T-helper 1 cell treated with Interleukin-12 subunit alpha and Interleukin-12 subunit beta and Interleukin-4 antibody, amounts not matched to agents 30 μg/mL and 1 μg/mL, for 36 hours (primary cell): ENCODE results near the gene WWC2.

ENCODE experiments used
- H3K27ac Mint-ChIP-seq: one replicate; pipeline ENCODE4 v1.8.0; 2021; ENCODE audit warnings: mild to moderate bottlenecking, mixed read lengths
- H3K27me3 Mint-ChIP-seq: one replicate; pipeline ENCODE4 v1.8.0; 2021; ENCODE audit warnings: low read depth, mixed read lengths
- H3K36me3 Mint-ChIP-seq: one replicate; pipeline ENCODE4 v1.8.0; 2021; ENCODE audit warnings: low read depth, mixed read lengths
- H3K4me1 Mint-ChIP-seq: one replicate; pipeline ENCODE4 v1.8.0; 2021; ENCODE audit warnings: low read depth, mixed read lengths
- H3K4me3 Mint-ChIP-seq: one replicate; pipeline ENCODE4 v1.8.0; 2021; ENCODE audit warnings: mild to moderate bottlenecking, moderate library complexity, mixed read lengths
- H3K9me3 Mint-ChIP-seq: one replicate; pipeline ENCODE4 v1.8.0; 2021; ENCODE audit warnings: mixed read lengths

The WWC2 gene

DNA sequence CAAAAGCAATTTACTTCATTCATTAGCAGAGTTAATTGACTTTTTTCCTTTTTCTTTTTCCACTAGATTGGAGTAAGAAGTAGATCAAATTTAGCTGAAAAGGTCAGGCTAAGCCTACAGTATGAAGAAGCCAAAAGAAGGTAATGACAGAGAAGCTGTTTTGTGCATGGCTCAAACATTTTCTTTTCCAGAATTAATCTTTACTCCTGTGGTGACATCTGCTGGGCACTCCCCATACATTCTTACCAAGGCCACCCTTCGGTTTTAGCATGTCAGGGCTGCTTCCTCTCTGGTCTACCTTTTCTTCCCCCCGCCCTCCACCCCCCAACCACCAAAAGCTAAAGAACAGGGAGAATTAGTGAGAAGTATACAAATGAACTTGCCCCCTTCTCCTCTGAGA lies 150.8 kb downstream of the WWC2 start:
- no peaks in the 10 kb centered on the region for H3K9me3 Mint-ChIP-seq
- no peaks in the 10 kb centered on the region for H3K36me3 Mint-ChIP-seq
- H3K4me3 Mint-ChIP-seq: no peak overlapping the region
- peaks cover 9% of the 10 kb centered on the region for H3K27me3 Mint-ChIP-seq
- H3K4me1 Mint-ChIP-seq: no peaks in the 10 kb centered on the region
- H3K27ac Mint-ChIP-seq: no peak overlapping the region

DNA sequence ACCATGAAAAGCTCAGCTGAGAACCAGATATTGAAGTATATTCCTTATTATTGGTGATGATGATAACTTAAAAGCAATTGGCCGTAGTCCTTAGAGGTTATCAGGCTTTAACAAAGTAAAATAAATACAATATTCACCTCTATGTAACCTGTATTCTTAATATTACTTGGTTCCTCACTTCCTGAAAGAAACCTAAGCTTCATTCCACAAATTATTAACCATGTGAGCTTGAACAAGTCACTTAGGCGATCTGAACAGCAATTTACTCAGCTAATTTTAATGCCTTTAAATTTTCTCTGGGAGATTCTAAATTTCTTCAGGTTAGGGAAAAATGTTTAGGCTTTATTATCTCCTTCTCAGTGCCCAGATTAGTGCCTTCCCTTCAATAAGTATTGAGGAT lies 151.8 kb downstream of the WWC2 start:
- Mint-ChIP-seq H3K27ac (no peak overlapping the region), H3K36me3 (no peaks in the 10 kb centered on the region), H3K4me3 (no peak overlapping the region), H3K27me3 (peaks cover 9% of the 10 kb centered on the region), H3K9me3 (no peaks in the 10 kb centered on the region), H3K4me1 (no peaks in the 10 kb centered on the region)

DNA sequence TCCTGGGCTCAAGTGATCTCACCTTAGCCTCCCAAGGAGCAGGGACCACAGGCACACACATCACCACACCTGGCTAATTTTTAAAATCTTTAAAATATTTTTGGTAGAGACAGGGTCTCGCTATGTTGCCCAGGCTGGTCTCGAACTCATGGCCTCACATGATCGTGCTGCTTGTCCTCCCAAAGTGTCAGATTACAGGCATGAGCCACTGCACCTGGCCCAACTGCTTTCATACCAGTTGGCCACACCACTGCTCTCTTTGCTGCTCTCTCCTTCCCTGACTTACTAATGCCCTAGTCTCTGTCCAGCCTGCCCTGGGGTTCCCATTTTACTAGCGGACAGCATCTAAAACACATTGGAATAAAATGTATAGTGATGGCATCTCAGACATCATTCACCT lies 153.9 kb downstream of the WWC2 start:
- H3K36me3 Mint-ChIP-seq: no peaks in the 10 kb centered on the region
- no peak overlapping the region for H3K27ac Mint-ChIP-seq
- H3K4me1 Mint-ChIP-seq: no peaks in the 10 kb centered on the region
- H3K4me3 Mint-ChIP-seq: no peak overlapping the region
- no peaks in the 10 kb centered on the region for H3K9me3 Mint-ChIP-seq
- H3K27me3 Mint-ChIP-seq: peaks cover 9% of the 10 kb centered on the region

DNA sequence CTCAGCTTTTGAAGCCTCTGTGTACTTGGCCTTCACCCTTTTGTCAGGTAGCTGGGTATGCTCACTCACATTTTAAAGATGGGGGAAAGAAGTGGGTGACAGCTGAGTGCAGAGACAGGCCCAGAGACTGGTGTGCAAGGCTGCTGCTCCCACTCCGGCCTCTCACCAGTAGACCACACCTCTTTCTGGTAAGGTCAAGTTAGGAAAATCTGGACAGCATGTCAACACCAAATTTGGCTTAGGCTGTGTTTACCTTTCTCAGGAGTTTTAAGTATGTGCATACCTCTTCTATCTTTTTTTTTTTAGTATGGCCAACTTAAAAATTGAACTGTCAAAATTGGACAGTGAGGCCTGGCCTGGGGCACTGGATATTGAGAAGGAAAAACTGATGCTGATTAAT lies 154.4 kb downstream of the WWC2 start:
- Mint-ChIP-seq H3K9me3 (no peaks in the 10 kb centered on the region), H3K36me3 (no peaks in the 10 kb centered on the region), H3K27ac (no peak overlapping the region), H3K4me3 (no peak overlapping the region), H3K4me1 (no peaks in the 10 kb centered on the region), H3K27me3 (peaks cover 4% of the 10 kb centered on the region)

DNA sequence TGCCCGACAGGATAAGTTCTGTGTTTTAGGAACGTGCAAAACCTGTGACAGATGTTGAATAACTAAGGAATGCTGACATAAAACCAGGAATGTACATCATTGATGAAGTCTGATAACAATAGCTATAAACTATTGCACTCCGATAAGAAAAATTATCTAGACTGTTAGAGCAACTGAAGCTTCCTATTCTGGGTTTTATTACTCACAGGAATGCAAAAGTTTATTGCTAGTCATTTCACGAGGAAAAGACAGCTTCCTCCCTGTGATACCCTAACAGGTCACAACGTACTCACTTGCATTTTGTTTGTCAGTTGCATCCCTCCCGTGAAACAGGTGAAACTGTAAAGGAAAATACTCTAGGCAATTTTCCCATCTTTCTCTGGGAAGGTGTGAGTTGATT lies 155.1 kb downstream of the WWC2 start:
- peaks cover under 1% of the 10 kb centered on the region for H3K27me3 Mint-ChIP-seq
- no peaks in the 10 kb centered on the region for H3K36me3 Mint-ChIP-seq
- H3K9me3 Mint-ChIP-seq: no peaks in the 10 kb centered on the region
- no peak overlapping the region for H3K27ac Mint-ChIP-seq
- H3K4me3 Mint-ChIP-seq: no peak overlapping the region
- H3K4me1 Mint-ChIP-seq: no peaks in the 10 kb centered on the region

DNA sequence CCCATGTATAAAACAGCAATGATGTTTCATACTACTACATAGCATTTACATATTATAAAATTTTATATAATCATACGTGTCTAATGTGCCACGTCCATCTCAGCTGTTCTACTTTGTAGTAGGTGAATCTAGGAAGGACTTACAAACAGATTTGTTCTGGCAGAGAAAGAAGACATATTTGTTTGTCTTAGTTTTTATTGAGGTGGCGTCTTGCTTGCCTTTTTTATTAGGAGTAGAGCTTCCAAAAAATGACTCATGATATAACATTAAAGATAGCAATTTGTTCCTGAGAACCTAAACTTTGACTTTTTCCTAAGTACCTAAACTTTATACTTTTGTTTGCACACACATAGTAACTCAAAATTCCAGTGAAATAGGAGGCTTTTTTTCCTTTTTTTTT lies 156.4 kb downstream of the WWC2 start:
- no peak overlapping the region for H3K27ac Mint-ChIP-seq
- H3K9me3 Mint-ChIP-seq: no peaks in the 10 kb centered on the region
- H3K4me3 Mint-ChIP-seq: no peak overlapping the region
- H3K36me3 Mint-ChIP-seq: no peaks in the 10 kb centered on the region
- peaks cover 3% of the 10 kb centered on the region for H3K27me3 Mint-ChIP-seq
- H3K4me1 Mint-ChIP-seq: no peaks in the 10 kb centered on the region

DNA sequence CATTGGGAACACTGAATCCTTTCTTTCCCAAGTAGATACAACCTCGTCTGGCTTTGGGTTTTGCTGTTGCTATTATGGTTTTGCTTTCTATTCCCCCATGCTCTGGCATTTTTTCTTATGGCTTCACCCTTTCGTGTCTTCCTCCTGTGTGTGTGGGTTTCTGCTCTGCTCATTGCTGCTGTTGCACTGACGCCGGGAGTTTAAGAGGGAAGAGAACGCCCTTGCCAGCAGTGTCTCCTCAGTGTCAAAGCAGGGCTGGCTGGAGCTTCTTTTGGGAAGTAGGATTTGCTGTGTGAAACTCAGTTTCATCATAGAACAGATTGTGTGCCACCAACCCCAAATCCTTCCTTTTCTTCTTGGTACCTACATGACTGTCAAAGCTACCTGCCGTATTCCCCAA lies 157.3 kb downstream of the WWC2 start:
- Mint-ChIP-seq H3K36me3 (no peaks in the 10 kb centered on the region), H3K27ac (no peak overlapping the region), H3K9me3 (no peaks in the 10 kb centered on the region), H3K4me3 (no peak overlapping the region), H3K27me3 (peaks cover 3% of the 10 kb centered on the region), H3K4me1 (no peaks in the 10 kb centered on the region)

DNA sequence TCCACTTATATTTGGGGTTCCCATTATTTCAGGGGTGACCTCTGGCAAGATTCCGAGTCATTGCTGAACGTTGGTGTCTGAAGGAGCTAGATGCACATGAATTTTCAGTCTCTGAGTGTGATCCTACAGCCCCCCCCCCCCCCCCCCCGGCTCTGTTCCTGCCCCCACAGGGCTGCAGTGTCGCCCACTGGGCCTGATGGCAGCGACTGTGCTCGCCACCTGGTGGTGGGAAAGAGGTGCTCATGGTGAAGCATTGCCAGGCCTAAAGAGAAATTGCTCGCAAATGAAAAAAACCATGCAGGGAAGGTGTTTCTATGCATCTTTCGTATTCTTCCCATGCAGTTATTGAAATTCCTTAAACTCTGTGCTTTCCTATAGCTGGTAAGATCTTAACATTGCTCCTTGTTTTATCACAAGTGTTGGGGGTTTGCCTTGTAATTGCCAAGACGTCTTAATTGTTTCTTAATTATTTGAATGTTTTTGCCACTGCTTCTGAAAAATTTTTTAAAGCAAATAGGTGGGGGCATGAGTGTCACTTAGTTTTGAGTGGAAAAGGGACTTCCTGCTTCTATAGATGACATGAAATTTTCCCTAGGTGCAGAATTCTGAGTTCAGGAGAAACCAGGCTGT lies 157.8 kb downstream of the WWC2 start:
- Mint-ChIP-seq H3K4me1 (no peaks in the 10 kb centered on the region), H3K9me3 (no peaks in the 10 kb centered on the region), H3K27me3 (peaks cover 3% of the 10 kb centered on the region), H3K4me3 (no peak overlapping the region), H3K36me3 (no peaks in the 10 kb centered on the region), H3K27ac (no peak overlapping the region)

DNA sequence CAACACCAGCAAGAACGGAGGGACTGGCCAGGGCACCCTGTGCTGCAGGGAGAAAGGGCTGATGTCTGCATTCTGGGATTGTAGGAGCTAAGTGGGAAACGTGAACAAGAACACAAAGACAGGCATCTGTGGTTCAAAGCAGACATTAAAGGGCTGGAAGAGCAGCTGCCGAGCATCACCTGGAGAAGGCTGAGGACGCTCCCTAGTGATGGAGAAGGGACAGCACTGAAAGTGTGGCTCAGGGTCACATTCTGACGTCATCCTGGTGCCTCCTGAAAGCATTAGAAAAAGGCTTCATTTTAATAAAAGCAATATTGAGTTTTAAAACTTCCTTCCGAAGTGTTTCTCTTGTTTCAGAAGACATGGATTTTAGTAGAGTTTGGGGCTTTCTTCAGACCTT lies 158.8 kb downstream of the WWC2 start:
- Mint-ChIP-seq H3K36me3 (no peaks in the 10 kb centered on the region), H3K4me3 (no peak overlapping the region), H3K27me3 (peaks cover 3% of the 10 kb centered on the region), H3K9me3 (no peaks in the 10 kb centered on the region), H3K27ac (no peak overlapping the region), H3K4me1 (peaks cover 6% of the 10 kb centered on the region)

DNA sequence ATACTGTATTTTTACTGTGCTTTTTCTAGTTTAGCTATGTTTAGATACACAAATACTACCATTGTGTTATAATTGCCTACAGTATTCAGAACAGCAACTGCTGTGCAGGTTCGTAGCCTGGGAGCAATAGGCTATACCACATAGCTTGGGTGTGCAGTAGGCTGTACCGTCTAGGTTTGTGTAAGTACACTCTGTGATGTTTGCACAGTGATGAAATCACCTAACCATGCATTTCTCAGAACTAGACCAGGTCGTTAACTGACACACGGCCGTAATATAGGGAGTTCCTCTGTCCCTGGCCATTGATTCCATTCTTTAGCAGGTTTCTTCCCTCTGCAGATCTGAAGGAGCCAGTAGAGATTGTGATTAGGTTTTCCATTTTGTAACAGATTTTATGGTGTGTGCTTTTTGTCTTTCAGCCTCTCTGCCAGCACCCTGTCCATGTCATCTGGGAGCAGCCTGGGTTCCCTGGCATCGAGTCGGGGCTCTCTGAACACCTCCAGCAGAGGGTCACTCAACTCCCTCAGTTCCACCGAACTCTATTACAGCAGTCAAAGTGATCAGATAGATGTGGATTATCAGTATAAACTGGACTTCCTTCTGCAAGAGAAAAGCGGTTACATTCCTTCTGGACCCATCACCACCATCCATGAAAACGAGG lies 161.6 kb downstream of the WWC2 start:
- Mint-ChIP-seq H3K36me3 (no peaks in the 10 kb centered on the region), H3K9me3 (no peaks in the 10 kb centered on the region), H3K27ac (no peak overlapping the region), H3K4me1 (peaks cover 6% of the 10 kb centered on the region), H3K4me3 (no peak overlapping the region), H3K27me3 (peaks cover 4% of the 10 kb centered on the region)

DNA sequence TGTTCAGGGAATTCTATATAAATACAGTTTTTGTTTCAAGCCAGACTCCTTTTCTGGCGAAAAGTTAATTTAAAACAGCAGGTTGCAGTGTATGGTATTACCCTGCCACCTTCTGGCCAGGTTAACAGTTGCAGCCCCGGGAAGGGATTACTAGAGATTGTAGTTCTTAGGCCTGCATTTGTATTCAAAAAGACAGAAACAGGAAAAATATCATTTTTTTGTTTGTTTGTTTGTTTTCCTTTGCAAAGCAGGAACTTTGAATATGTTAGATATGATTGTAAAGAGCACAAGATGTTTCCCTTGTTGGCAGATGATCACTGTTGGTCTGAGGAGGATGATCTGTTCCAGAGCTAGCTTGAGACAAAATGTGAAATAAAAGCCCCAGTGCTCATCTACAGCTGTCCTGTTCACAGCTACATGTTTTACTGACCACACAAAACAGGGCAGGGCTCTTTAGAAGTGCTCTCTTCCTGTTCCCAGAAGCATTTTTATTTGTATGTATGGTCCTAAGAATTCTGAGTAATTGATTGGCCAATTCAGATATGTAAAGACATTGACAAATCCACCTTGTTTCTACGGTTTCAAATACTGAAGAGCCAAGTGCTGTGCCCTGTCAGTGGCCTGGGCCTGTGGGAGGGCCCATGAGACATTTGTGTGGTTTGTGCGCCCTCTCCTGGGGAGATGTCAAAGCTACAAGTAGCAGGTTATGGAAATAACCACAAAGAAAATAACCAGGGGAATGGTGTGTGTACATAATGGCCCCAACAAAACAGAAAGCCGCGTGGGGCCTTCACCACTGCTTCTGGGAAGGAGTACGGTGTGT lies 163.1 kb downstream of the WWC2 start:
- H3K4me3 Mint-ChIP-seq: no peak overlapping the region

DNA sequence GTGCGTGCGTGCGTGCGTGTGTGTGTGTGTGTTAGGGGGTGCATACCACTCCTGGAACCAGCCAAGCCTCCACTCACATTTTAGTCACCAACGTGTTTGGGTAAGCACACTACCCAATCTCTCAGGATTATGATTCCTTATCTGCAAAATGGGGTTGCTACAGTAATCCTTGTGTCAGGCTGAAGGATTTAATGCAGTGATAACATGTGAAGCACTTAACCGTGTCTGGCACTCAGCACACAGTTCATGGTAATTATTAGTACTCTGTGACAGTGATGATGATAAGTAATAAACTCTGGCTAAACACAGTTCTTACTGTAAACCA lies 163.7 kb downstream of the WWC2 start:
- Mint-ChIP-seq H3K27me3 (peaks cover 7% of the 10 kb centered on the region), H3K4me1 (peaks cover 6% of the 10 kb centered on the region), H3K27ac (no peak overlapping the region)

More for the DNA sequence above, 163.1 kb downstream of the WWC2 start:
- Mint-ChIP-seq H3K36me3 (no peaks in the 10 kb centered on the region), H3K4me1 (peaks cover 6% of the 10 kb centered on the region), H3K9me3 (no peaks in the 10 kb centered on the region), H3K27me3 (peaks cover 7% of the 10 kb centered on the region), H3K27ac (no peak overlapping the region)

DNA sequence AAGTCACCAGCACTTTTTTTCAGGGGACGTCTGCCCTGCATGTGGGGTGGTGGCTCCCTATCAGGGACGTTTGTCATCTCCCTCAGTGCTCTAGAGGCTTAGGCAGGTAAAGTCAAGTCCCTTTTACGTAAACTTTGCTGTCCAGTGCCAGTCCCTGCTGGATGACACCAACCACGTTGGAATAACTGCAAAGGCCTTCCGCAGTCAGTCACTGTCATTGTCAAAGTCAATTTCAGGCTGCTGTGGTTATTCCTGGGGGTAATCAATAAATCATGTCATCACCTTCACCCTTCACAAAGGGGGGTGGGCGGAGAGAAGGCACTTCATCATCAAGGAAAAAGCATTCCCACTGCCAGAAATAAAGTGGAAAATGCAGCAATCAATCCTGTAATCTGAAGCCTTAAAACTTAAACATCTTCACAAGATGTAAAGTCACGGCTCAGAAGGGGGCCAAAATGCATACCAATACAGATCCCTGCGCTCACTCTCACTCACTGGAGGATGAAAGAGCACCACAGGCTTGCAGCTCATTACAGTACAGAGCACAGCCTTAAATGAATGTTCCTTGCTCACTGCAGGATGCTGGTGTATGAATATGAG lies 164.8 kb downstream of the WWC2 start:
- Mint-ChIP-seq H3K9me3 (no peaks in the 10 kb centered on the region), H3K36me3 (no peaks in the 10 kb centered on the region), H3K4me3 (no peak overlapping the region), H3K27ac (no peak overlapping the region), H3K27me3 (peaks cover 7% of the 10 kb centered on the region), H3K4me1 (peaks cover 6% of the 10 kb centered on the region)

More for the DNA sequence above, 163.7 kb downstream of the WWC2 start:
- no peak overlapping the region for H3K4me3 Mint-ChIP-seq
- H3K9me3 Mint-ChIP-seq: no peaks in the 10 kb centered on the region
- no peaks in the 10 kb centered on the region for H3K36me3 Mint-ChIP-seq

DNA sequence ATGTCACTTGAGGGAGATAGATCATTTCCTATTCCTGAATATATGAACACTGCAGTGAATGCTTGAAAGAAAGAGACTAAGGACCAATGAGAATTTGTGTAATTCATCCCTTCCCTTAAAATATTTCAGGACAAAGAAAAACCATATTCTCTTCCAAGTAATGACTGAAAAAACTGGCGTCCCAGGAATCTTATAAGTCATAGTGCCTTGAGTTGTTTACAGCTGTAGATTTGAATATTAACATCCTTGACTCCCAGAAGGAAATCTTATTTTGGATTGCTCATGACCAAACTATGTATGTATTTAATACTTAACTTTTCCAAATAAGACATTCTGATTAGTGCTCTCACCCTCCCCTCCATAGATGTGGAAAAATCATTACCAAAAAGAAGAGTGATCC lies 165.6 kb downstream of the WWC2 start:
- Mint-ChIP-seq H3K36me3 (no peaks in the 10 kb centered on the region), H3K27me3 (peaks cover 4% of the 10 kb centered on the region), H3K9me3 (no peaks in the 10 kb centered on the region), H3K4me3 (no peak overlapping the region), H3K27ac (no peak overlapping the region), H3K4me1 (peaks cover 6% of the 10 kb centered on the region)

DNA sequence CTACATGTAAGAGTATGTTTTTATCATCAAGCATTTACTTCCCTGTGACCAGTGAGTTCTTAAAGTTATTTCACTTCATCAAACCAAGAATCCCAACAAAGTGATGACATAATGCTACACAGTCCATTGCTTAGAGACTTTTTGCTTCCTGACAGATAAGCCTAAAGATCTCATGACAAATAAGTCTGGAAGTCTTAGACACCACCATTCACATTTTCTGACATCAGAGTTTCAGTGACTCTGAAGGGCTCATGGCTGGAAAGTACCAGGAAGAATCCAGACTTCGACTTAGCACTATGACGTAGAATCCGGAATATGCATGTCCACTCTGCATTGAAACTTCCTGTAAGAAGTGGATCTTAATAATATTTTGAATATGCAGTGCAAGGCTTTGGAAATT lies 167.3 kb downstream of the WWC2 start:
- H3K36me3 Mint-ChIP-seq: no peaks in the 10 kb centered on the region
- H3K4me3 Mint-ChIP-seq: no peak overlapping the region
- no peak overlapping the region for H3K27ac Mint-ChIP-seq
- no peaks in the 10 kb centered on the region for H3K9me3 Mint-ChIP-seq
- peaks cover 4% of the 10 kb centered on the region for H3K27me3 Mint-ChIP-seq
- peaks cover 6% of the 10 kb centered on the region for H3K4me1 Mint-ChIP-seq
